Nucleus accumbens (tissue), 56 donors: ENCODE measurements around the gene OR51D1.

Source experiments
- DNase-seq, 56 donors: peaks; one replicate each; lab custom pipeline; 2025; lab: John Stamatoyannopoulos, UW

The OR51D1 gene

DNA sequence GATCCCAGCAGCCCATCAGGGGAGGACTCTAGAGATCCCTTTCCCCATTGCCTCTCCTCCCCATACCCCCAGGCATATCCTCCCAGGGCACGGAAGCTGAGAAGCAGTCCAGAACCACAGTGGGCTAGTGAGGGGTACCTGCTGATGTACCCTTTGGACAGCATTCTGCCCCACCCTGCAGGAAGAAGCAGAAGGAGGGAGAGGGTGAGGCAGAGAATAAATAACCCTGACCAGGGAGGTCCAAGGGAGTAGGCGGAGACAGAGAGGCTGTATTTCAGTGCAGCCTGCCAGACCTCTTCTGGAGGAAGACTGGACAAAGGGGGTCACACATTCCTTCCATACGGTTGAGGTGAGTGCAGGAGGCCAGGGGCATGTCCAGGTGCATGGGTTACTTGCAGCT lies 6.4 kb downstream of the OR51D1 start, which contains the start of gene OR51E1:
OR51E1 (plus strand) TSS at position 301 of the 400 bp plus-strand sequence. CDS start 8,545 bp downstream, outside the sequence.
- DNase-seq, result no peak

DNA sequence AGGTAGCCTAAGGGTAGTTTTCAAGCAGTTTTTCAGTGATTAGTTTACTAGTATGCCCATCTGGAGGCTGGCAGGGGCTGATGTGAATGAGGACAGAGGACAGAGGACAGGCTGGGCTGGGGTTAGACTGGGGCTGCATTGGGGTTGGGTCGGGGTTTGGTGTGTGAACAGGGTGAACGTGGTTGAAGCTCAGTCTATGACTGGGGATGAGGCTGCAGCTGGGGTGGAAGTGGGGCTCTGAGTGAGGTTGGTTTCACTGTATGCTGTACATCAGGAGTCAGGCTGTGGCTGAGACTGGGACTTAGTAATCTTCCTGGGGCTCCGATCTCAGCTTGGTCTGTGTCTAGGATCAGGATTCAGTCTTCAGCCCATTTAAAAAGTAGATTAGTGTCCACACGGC lies 7.0 kb downstream of the OR51D1 start:
- DNase-seq, result no peak

GRCh38 chr11:4645974-4646373 lies 8.7 kb downstream of the OR51D1 start:
- no peak for DNase-seq

DNA sequence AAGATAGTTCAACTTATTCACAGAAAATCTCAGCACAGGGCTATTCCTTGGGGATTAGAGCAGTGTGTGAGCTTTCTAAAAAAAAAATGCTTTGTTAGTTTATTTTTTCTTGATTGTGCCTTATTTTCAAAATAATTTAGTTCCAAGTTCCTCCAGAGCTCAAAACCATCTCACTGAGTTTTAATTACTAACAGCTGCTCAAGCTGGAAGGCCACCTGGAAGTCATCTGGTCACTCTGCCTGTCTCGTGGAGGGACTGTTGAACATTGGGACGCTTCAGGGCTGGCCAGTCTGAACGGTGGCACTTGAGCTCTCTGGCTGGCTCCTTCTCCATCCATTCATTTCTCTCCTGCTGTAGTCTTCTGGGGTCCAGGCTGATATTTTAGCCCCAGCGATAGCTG lies 10.5 kb downstream of the OR51D1 start:
- DNase-seq, result no peak

DNA sequence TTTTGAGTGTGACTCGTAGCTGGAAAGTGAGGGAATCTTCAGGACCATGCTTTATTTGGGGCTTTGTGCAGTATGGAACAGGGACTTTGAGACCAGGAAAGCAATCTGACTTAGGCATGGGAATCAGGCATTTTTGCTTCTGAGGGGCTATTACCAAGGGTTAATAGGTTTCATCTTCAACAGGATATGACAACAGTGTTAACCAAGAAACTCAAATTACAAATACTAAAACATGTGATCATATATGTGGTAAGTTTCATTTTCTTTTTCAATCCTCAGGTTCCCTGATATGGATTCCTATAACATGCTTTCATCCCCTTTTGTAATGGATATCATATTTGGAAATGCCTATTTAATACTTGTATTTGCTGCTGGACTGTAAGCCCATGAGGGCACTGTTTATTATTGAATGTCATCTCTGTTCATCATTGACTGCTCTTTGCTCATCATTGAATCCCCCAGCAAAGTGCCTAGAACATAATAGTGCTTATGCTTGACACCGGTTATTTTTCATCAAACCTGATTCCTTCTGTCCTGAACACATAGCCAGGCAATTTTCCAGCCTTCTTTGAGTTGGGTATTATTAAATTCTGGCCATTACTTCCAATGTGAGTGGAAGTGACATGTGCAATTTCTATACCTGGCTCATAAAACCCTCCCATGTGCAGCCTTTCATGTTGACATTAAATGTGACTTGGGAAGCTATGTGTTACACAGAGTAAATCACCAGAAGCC lies 17.5 kb downstream of the OR51D1 start:
- DNase-seq, result no peak

DNA sequence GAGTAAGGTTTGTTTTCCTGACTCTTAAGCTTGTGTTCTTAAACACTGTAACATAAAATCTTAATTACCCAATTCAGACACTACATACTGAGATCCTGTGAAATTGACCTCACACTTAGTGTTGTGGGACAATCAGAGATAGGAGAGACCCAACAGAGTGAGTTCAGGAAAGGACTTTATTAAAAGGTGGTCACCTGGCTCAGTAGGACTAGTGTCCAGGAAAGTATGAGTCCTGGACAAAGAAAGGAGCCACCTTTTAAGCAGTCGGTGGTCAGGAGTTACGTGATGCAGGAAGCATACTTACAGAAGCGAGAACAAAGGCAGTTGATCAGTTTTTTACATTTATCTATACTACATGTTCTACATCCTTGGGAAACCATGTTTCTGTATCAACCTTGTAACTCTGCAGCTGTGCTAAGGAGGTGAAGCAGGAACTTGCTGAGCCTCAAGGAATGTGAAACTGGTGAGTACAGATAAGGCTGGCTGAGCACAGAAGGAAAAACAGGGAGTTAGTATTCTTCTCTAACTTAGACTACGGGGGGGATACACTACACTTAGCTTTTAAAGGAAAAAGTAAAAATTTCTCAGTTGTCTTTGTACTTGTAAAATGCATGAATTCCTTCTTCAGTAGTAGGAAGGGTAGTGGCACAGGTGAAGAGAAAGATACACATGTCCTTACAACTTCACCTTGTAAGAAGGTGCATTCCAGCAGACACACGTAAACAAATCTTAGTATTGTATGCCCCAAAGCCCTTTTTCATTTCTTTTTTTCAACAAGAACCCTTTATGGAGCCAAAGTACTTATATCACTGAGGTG lies 21.6 kb downstream of the OR51D1 start:
- DNase-seq, result no peak

GRCh38 chr11:4662876-4663275 lies 25.6 kb downstream of the OR51D1 start:
- no peak for DNase-seq

DNA sequence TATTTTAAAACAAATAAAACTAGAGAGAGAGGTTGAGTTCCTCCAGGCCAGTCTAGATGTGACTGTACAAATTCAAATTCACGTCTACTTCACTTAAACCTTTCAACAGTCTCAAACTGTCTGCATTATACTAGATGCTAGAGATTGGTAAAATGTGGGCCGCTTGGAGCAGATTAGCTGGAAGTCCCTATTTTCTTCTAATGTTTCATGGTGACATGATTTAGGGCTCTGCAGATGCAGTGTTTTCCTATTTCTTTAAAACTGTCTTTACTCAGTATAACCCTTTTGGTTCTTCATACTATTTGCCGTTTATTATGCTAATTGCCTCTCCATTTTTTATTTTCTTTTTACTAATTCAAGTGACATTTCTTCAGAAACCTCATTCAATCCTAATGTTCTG lies 26.9 kb downstream of the OR51D1 start:
- DNase-seq, result no peak

- no peak for DNase-seq
Measured at GRCh38 chr11:4664786-4665185, 27.5 kb downstream of the OR51D1 start.

DNA sequence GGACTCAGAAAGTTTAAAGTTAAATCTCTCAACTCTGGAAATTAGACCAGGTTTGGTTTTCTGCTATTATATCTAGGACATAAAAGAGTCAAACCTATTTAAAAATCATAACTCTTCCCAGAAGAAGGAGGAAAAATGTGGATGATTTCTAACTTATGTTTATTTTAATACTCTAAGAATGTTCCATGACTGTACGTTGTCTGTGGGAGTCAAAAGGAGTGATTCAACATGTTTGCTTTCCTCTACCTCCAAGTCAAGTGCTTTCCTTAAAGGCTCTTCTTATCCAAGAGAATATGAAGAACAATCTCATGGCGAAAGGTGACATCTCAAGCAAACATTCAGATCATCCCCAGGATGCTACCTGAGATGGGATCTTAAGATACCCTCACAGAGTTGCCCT lies 28.1 kb downstream of the OR51D1 start:
- DNase-seq, result no peak

- no peak for DNase-seq
Measured at GRCh38 chr11:4671741-4672140, 34.5 kb downstream of the OR51D1 start.

GRCh38 chr11:4672470-4672869 lies 35.2 kb downstream of the OR51D1 start:
- DNase-seq, result no peak

DNA sequence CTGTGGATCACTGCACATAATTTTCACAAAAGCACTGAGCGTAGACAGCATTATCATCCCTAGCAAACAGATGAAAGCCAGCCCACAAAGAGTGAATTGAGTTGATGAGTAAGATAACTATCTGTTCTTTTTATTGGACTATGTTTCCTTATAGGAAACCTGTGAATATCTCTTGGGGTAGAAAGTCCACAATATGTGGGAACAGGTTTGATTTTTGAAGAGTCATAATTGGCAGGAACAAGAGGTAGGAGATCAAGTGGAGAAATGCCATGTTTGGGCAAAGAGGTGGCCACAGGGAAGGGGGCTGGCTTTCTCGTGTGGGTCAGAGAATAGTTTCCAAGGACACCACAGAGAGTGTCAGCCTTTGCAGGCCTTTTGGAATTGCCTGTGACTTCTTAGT lies 36.5 kb downstream of the OR51D1 start:
- no peak for DNase-seq

- DNase-seq, result no peak
Measured at GRCh38 chr11:4677948-4678347, 40.7 kb downstream of the OR51D1 start.

GRCh38 chr11:4680341-4680740 lies 43.1 kb downstream of the OR51D1 start:
- DNase-seq, result no peak

- no peak for DNase-seq
Measured at GRCh38 chr11:4682623-4683419, 45.5 kb downstream of the OR51D1 start.

DNA sequence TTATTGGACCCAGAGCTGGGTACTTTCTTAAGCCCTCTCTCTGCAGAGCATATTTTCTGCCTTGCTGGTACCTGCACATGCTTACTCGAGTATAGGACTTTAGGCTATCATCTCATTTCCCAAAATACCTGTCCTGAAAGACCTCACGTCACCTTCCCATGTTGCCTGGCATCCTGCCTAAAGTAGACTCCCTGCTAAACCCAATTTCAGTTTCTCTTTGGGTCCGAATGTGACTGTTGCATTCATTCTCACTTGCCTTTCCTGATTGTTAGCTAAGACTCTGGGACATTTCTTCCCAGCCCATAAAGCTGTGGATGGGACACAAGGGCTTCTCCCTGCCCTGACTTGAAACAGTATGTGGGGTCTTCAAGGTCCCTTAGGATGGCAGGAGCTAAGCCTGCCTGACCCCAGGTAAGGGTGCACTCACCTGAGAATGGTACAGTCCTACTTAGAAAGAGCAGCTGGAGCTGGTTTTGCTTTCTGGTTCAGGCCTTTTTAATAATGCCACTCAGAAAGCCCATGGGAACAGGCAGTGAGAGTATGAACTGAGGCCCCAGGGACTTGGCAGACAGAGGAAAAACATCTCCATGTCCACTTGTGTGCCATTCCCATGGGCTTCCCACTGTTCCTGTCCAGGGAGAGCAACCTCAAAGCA lies 47.5 kb downstream of the OR51D1 start:
- no peak for DNase-seq
